Measurements from ENCODE around the gene SND1.

GRCh38 chr7:128125816-128126215 is 473.8 kb downstream of the SND1 start:
- TF ChIP-seq CTCF (IDR thresholded peaks at IDR 0.05; ENCODE audit: low read length) (no peak), EZH2 (IDR thresholded peaks at IDR 0.05; ENCODE audit: borderline replicate concordance, low read length) (no peak)

Measured in OCI-LY1 (cell line).